Ureter (tissue), 1 donor: Measurements from ENCODE around the gene CAMK1D. TPM values are rescaled to one million over a fixed set of nuclear protein-coding genes. Genes with fewer than 3 reads are reported as not detected.

Experiments used
- DNase-seq: peaks from one replicate; pipeline ENCODE4 v3.0.0-alpha.2; 2020; ENCODE audit warnings: low spot score
- total RNA-seq: library from RNA; stranded (reverse); gene quantifications from one replicate; pipeline ENCODE4 v1.2.4, GENCODE V29; 2023
- donor health status: DM: yes; HTN: yes; CAD: no.

Gene CAMK1D
- total RNA-seq, 1 donor from 2014 or later: 25.4 TPM

- DNase-seq: no peak
Observed at GRCh38 chr10:12755075-12755474, 405.7 kb downstream of the CAMK1D start.

- DNase-seq: no peak
Observed at GRCh38 chr10:12757351-12757750, 408.0 kb downstream of the CAMK1D start.

GRCh38 chr10:12758271-12758670 is 408.9 kb downstream of the CAMK1D start:
- no peak for DNase-seq

GRCh38 chr10:12766223-12766622 is 416.9 kb downstream of the CAMK1D start:
- DNase-seq: no peak

- no peak for DNase-seq
Observed at GRCh38 chr10:12768156-12769100, 419.1 kb downstream of the CAMK1D start.

GRCh38 chr10:12769323-12770044 is 420.1 kb downstream of the CAMK1D start:
- DNase-seq: no peak

- DNase-seq: no peak
Observed at GRCh38 chr10:12771981-12772760, 422.8 kb downstream of the CAMK1D start.

- no peak for DNase-seq
Observed at GRCh38 chr10:12772797-12773587, 423.6 kb downstream of the CAMK1D start.

GRCh38 chr10:12774204-12774894 is 425.0 kb downstream of the CAMK1D start:
- no peak for DNase-seq

GRCh38 chr10:12777840-12778585 is 428.7 kb downstream of the CAMK1D start:
- DNase-seq: no peak

GRCh38 chr10:12780634-12781601 is 431.6 kb downstream of the CAMK1D start:
- DNase-seq: no peak

GRCh38 chr10:12781976-12782375 is 432.6 kb downstream of the CAMK1D start:
- no peak for DNase-seq

- DNase-seq: no peak
Observed at GRCh38 chr10:12782537-12782936, 433.2 kb downstream of the CAMK1D start.

GRCh38 chr10:12783293-12783692 is 433.9 kb downstream of the CAMK1D start:
- DNase-seq: no peak

GRCh38 chr10:12784646-12785045 is 435.3 kb downstream of the CAMK1D start:
- no peak for DNase-seq

- peak; percentile 74 for DNase-seq
Observed at GRCh38 chr10:12785415-12785831, 436.1 kb downstream of the CAMK1D start.

GRCh38 chr10:12787297-12787696 is 437.9 kb downstream of the CAMK1D start:
- DNase-seq: no peak

GRCh38 chr10:12788277-12788676 is 438.9 kb downstream of the CAMK1D start:
- DNase-seq: no peak

- no peak for DNase-seq
Observed at GRCh38 chr10:12790270-12790669, 440.9 kb downstream of the CAMK1D start.
